ENCODE data around the gene NXPE1.

DNA sequence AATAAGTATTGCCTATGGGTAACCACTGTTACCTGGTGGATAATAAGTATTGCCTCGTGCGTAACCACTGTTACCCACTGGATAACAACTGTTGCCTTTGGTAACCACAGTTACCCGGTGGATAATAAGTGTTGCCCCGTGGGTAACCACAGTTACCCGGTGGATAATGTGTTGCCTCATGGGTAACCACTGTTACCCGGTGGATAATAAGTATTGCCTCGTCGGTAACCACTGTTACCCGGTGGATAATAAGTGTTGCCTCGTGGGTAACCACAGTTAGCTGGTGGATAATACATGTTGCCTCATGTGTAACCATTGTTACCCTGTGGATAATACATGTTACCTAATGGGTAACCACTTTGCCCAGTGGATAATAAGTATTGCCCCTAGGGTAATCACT, 45.7 kb upstream of the NXPE1 start:
- TF ChIP-seq, protein P1, sequence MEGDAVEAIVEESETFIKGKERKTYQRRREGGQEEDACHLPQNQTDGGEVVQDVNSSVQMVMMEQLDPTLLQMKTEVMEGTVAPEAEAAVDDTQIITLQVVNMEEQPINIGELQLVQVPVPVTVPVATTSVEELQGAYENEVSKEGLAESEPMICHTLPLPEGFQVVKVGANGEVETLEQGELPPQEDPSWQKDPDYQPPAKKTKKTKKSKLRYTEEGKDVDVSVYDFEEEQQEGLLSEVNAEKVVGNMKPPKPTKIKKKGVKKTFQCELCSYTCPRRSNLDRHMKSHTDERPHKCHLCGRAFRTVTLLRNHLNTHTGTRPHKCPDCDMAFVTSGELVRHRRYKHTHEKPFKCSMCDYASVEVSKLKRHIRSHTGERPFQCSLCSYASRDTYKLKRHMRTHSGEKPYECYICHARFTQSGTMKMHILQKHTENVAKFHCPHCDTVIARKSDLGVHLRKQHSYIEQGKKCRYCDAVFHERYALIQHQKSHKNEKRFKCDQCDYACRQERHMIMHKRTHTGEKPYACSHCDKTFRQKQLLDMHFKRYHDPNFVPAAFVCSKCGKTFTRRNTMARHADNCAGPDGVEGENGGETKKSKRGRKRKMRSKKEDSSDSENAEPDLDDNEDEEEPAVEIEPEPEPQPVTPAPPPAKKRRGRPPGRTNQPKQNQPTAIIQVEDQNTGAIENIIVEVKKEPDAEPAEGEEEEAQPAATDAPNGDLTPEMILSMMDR (IDR thresholded peaks at IDR 0.05) = no peak
- TF ChIP-seq POLR2A (IDR thresholded peaks at IDR 0.05) = no peak
